HG03378 (cell line): ENCODE data around the gene HSPA1B.
"Not testable (repeated sequence)": the region's sequence is repeated elsewhere in the genome, so short reads cannot be mapped to it uniquely, and the experiment has no call there.

Experiments
- ATAC-seq: cut with Tn5 transposase; IDR thresholded peaks from one replicate; pipeline ENCODE4 v1.9.1; 2021; ENCODE audit warnings: mild to moderate bottlenecking, moderate library complexity; ENCODE audit not compliant: unreplicated experiment

Gene HSPA1B

GRCh38 chr6:31797588-31797987 is 29.9 kb upstream of the HSPA1B start:
- ATAC-seq = no peak

DNA sequence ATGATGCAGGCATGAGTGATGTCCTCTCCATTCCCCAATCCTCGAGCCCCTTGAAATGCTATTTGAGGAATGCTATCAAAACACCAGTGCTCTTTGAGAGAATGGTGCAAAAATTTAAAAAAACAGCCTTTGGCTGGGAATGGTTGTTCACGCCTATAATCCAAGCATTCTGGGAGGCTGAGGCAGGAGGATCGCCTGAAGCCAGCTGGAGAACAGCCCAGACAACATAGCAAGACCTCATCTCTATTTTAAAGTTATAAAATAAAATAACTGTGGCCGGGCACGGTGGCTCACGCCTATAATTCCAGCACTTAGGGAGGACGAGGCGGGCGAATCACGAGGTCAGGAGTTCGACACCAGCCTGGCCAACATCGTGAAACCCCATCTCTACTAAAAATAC is 27.8 kb upstream of the HSPA1B start:
- no peak for ATAC-seq

DNA sequence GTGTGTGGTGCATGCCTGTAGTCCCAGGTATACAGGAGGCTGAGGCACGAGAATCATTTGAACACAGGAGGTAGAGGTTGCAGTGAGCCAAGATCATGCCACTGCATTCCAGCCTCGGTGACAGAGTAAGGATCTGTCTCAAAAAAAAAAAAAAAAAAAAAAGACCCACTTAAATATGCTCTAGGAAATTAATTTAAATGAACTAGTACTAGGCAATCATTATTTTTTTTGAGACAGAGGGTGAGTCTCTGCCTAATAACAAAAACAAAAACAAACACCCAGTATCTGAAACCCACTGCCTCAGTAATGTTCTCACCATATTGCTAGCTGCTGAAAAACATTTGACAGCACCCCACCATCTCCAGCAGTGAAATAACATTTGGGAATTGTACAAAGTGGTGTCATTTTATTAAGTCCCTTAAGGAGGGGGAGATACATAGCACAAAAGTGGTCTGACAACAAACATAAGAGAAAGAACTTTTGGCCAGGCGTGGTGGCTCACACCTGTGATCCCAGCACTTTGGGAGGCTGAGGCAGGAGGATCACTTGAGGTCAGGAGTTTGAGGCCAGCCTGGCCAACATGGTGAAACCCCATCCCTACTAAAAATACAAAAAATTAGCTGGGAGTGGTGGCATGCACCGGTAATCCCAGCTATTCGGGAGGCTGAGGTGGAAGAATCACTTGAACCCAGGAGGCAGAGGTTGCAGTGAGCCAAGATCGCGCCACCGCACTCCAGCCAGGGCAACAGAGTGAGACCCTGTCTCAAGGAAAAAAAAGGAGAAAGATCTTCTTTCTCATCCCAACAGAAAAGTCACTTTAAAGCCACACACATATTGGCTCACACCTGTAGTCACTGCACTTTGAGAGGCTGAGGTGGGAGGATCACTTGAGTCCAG is 26.3 kb upstream of the HSPA1B start:
- not testable (repeated sequence) for ATAC-seq

- no peak for ATAC-seq
Observed at GRCh38 chr6:31805939-31806469, 21.5 kb upstream of the HSPA1B start.

- ATAC-seq = peak; percentile 56
Observed at GRCh38 chr6:31806470-31807272, 20.9 kb upstream of the HSPA1B start, which contains the start of gene LSM2. TSS of gene LSM2 (minus strand) at chr6:31806966. CDS start at chr6:31806757, 209 bp downstream.

- not testable (repeated sequence) for ATAC-seq
Observed at GRCh38 chr6:31808599-31808998, 18.9 kb upstream of the HSPA1B start.

- ATAC-seq = no peak
Observed at GRCh38 chr6:31811645-31812044, 15.9 kb upstream of the HSPA1B start.

GRCh38 chr6:31813465-31813849 is 14.1 kb upstream of the HSPA1B start:
- no peak for ATAC-seq

DNA sequence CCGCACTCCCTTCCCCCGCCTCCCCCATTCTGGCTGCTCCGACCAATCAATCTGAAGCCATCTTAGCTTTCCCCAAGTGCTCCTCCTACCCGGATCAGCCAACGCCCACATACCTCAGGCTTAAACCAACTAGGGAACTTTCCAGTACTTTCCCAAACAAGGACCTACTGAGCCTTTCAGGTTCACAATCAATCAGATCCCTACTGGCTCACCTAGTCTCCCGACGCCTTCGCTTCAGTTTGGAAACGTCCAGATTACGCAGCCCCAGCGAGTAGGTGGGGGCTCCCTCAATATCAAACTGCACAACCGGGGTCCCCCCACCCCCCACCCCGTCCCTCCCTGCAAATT is 12.9 kb upstream of the HSPA1B start:
- ATAC-seq = peak; percentile 34

DNA sequence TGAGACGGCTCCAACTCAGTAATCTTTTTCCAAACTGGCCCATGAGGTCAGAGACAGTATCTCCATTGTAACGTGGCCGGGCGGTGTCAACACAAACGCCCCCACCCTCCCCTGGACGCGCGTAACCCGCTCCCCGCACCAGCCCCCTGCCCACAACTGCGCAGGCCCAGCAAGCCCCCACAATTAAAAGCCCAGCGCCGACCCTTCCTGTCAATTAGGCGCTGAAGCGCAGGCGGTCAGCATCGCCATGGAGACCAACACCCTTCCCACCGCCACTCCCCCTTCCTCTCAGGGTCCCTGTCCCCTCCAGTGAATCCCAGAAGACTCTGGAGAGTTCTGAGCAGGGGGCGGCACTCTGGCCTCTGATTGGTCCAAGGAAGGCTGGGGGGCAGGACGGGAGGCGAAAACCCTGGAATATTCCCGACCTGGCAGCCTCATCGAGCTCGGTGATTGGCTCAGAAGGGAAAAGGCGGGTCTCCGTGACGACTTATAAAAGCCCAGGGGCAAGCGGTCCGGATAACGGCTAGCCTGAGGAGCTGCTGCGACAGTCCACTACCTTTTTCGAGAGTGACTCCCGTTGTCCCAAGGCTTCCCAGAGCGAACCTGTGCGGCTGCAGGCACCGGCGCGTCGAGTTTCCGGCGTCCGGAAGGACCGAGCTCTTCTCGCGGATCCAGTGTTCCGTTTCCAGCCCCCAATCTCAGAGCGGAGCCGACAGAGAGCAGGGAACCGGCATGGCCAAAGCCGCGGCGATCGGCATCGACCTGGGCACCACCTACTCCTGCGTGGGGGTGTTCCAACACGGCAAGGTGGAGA is 12.3 kb upstream of the HSPA1B start, which contains the start of the genes HSPA1A and HSPA1L:
HSPA1A (plus strand) TSS at position 519 of the 814 bp plus-strand sequence; CDS start at position 733, 214 bp downstream.
HSPA1L (minus strand) TSS at position 259 of the 814 bp plus-strand sequence. CDS start 3,311 bp downstream, outside the sequence.
- ATAC-seq = peak; percentile 35

- ATAC-seq = not testable (repeated sequence)
Observed at GRCh38 chr6:31817133-31817928, 10.2 kb upstream of the HSPA1B start.

GRCh38 chr6:31817929-31818511 is 9.5 kb upstream of the HSPA1B start:
- ATAC-seq = not testable (repeated sequence)

DNA sequence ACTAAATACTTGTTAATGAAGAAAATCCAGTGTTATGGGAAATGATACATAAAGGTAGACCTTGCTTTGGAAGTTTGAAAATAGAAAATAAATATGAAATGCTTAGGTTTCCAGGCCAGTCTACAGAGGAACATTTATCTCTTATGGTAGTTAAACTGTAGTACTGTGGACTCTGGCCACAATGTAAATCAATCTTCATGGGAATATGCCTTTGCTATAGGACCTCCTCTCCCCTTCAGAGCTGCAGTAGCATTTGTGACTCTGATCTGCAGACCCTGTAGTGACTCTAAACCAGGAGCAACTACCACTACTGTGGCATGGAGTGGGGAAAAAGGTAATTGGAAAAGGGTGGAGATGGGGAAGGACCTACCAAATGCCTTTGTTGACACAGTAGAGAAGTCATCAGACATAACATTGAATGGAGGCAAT is 7.7 kb upstream of the HSPA1B start:
- no peak for ATAC-seq

GRCh38 chr6:31820399-31820798 is 7.1 kb upstream of the HSPA1B start:
- not testable (repeated sequence) for ATAC-seq

DNA sequence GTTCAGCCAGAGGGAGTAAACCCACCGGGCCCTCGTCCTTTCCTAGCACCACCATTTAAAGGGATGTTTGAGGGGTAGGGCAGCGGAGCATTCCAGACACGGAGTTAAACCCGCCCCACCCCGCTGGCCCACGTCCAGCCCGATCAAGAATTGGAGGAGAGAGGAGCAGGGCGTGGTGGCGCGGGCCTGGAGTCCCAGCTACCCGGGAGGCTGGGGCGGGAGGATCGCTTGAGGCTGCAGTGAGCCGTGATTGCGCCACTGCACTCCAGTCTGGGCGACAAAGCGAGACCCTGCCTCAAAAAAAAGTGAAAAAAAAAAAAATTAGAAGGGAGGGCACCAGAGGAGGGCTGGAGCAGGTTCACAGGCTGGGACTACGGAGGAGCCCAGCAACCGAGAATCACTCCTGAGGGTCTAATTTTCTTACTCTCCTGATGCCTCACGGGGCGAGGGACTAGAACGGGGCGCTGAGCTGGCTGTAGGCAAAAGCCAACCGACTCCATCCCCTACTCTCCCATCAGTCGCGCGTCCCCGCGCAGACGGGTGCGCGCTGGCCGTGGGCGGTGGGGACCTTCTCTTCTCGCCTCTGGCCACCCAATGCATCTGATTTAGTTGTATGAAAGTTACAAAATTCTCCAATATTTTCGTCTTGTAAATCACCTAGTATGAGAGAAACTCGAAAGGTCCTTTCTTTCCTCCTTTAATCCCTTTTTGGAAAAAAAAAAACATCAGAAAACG is 6.1 kb upstream of the HSPA1B start:
- no peak for ATAC-seq

DNA sequence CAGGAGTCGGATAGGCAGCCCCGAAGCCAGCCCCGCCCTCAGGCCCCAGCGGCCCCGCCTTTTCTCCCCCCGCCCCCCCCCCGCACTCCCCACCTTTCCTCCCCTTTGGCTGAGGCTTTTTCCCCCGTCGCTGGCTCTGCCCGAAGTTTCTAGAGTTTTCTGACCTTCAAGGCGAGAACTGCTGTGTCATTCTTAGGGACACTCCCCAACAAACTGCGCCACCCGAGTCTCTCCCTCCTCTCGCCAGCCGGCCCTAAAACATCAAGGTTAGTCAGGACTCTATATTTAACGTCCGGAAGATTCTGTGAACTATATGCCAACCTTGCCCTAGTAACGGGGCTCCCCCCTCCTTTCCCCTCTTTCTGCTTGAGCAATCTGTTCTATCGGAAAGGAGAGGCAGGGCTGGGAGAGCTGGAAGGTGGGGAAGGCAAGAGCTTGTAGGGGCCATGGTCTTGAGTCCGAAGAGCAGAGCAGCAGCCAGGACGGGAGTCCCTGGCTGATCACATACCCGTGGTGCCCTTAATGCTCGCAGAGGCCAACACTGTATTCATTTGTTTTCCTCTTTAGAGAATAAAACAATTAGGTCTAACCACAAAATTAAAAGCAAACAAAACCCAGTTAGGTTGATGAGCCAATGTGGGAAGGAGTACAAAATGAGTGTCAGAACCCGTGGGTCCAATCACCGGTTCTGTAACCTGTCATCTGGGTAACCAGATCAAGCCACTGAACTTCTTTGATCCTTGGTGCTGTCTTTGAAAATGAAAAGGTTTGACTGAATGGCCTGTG is 5.3 kb upstream of the HSPA1B start:
- ATAC-seq = no peak

DNA sequence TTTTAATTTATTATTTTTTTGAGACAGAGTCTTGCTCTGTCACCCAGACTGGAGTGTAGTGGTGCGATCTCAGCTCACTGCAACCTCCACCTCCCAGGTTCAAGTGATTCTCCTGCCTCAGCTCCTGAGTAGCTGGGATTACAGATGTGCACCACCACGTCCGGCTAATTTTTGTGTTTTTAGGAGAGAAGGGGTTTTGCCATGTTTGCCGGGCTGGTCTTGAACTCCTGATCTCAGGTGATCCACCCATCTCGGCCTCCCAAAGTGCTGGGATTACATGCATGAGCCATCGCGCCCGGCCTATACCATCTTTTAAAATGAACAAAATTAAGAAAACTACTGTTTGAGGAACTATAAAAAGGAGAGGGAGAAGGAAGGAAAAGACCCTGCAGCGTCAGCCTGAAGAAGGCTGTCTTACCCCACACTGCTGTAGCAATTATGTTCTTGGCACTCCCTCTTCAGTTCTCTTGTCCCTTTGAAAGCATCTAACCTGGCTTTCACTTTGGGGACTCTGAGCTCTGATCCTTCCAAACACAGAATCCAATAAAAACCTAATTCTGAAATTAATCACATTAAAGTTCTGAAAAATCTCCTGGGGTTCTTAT is 3.8 kb upstream of the HSPA1B start:
- not testable (repeated sequence) for ATAC-seq
